Retina (tissue), 1 donor: Measurements from ENCODE around the gene PCDH9.

ENCODE experiments used
- DNase-seq: peaks from one replicate; pipeline ENCODE4 v3.0.0-alpha.2; 2016

Gene PCDH9

GRCh38 chr13:66703597-66703996 lies 526.5 kb downstream of the PCDH9 start:
- no peak for DNase-seq

DNA sequence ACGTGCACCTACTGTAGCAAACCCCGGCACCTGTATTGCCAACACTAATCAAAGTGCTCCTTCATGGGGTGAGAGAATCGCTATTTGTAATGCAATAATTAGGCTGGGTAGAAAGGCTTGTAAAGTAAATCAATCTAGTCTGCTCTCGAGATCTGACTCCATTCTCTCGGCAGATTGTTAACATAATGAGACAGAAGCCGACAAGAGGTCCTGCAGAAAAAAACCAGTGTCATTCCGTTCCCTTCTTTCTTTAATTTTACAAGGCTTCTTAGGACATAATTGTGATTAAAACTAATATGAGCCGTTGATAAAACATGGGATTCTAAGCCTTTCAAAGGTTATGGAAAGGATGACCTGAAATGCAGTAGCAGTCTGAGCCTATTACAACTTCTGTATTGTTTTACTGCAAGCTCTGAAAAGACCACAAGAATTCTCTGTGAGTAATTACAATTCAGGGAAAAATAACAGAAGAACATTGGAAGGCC lies 530.0 kb downstream of the PCDH9 start:
- peak; percentile 34 for DNase-seq

DNA sequence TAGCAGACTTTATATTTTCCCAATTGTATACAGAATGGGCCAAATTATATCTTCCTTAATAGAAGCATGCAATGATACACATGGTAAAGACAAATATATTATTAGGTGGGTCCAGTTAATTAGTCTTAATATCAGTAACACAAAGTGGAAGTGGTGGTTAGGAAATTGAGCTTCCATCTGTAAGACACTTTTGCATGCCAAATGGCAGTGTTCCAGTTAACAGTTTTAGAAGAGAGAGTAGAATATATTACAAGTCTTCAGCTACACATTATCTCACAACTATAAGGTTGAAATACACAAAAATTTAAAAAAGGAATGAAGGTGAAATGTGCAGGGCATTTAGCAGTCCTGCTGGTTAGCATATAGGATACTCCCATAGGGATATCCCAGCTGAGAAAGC lies 536.5 kb downstream of the PCDH9 start:
- DNase-seq = no peak

- DNase-seq = no peak
Measured at GRCh38 chr13:66691149-66691548, 539.0 kb downstream of the PCDH9 start.

DNA sequence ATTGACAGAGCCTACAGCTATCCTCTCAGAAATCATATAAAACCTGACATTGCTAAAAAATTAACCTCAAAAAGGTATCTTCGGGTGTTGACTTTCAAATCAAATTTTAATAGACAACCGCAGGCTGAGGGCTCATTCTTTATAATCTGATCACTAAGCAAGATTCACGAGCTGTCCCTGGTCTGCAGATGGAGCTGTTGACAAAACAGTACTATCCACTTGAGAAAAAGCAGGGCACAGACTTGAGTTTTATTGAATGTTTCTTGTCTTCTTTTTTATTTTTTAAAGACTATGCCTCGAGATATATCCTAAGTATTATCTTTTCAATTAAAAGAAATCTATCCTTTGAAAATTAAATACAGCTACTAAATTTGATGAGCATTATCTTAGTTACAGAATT lies 540.5 kb downstream of the PCDH9 start:
- DNase-seq = peak; percentile 32

GRCh38 chr13:66689037-66689619 lies 541.0 kb downstream of the PCDH9 start:
- peak; percentile 22 for DNase-seq

DNA sequence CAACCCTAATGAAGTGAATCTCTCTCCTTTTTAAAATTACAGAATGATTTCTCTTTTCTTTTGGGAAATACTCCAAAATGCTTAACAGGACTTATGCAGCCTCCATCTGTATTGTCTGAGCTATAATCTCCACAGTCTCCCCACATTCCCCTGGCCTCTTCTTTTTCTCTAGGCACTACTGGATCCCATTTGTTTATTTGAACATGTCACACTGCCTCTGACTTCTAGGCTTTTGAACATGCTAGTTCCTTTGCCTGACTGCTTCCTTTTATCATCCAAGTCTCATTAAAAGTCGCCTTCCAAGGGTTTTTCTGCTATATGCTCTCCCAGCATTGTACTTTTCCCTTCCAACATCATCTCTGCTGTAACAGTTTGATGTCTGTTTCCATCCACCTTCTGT lies 548.7 kb downstream of the PCDH9 start:
- DNase-seq = no peak

GRCh38 chr13:66680031-66680430 lies 550.1 kb downstream of the PCDH9 start:
- no peak for DNase-seq

- no peak for DNase-seq
Measured at GRCh38 chr13:66675620-66676019, 554.5 kb downstream of the PCDH9 start.

DNA sequence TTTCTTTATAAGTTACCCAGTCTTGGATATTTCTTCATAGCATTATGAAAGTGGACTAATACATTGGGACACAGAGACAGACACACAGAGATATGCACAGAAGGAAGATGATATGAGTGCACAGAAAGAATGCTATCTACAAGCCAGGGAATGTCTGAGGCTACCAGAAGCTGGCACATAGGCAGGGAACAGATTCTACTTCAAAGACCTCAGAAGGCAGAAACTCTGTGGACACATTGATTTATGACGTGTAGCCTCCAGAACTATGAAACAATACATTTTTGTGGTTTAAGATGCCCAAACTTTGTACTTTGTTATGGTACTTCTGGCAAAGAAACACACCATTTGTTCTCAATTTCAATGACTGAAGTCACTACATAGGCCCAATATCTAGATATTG lies 556.7 kb downstream of the PCDH9 start:
- no peak for DNase-seq

GRCh38 chr13:66665991-66666390 lies 564.1 kb downstream of the PCDH9 start:
- DNase-seq = peak; percentile 51

GRCh38 chr13:66663711-66664110 lies 566.4 kb downstream of the PCDH9 start:
- no peak for DNase-seq

GRCh38 chr13:66663206-66663605 lies 566.9 kb downstream of the PCDH9 start:
- DNase-seq = no peak

DNA sequence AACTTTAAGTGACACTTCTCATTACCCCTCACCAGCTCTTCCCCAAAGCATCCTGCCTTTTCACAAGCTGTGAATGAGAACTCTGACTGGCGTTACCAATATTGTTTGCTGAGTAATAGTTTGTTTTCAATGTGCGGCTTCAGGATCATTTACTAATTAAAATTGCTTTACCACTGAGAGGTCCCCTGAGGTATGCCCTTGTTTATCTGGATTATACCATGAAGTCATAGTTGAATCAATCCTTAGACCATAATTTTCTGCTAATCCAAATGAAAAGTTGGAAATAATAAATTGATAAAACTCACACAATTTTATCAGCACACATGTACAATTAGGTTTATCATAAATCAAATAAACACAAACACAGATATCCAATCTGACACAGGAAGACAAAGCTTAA lies 568.8 kb downstream of the PCDH9 start:
- DNase-seq = no peak

GRCh38 chr13:66660468-66660813 lies 569.7 kb downstream of the PCDH9 start:
- DNase-seq = no peak

GRCh38 chr13:66659701-66660467 lies 570.3 kb downstream of the PCDH9 start:
- no peak for DNase-seq

GRCh38 chr13:66659286-66659685 lies 570.9 kb downstream of the PCDH9 start:
- no peak for DNase-seq

- no peak for DNase-seq
Measured at GRCh38 chr13:66657165-66657881, 572.8 kb downstream of the PCDH9 start.

- peak; percentile 47 for DNase-seq
Measured at GRCh38 chr13:66655847-66656454, 574.2 kb downstream of the PCDH9 start.

- no peak for DNase-seq
Measured at GRCh38 chr13:66644855-66645460, 585.2 kb downstream of the PCDH9 start.

DNA sequence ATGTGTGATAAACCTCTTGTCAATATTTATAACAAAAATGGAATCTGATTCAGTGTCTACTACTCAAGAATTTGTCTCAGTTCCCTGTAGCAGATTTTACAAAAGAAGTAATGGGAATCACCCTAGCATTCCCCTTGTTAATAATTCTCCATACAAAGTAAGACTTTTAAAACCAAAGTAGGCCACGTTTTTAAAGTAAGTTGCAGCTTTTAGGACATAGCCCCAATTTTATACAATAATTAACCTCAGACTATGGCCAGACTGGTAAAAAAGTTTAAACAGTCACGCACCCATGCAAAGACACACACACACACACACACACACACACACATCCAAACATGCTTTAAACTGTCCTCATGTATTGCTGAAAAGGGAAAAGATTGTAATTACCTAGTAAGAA lies 589.9 kb downstream of the PCDH9 start:
- no peak for DNase-seq

DNA sequence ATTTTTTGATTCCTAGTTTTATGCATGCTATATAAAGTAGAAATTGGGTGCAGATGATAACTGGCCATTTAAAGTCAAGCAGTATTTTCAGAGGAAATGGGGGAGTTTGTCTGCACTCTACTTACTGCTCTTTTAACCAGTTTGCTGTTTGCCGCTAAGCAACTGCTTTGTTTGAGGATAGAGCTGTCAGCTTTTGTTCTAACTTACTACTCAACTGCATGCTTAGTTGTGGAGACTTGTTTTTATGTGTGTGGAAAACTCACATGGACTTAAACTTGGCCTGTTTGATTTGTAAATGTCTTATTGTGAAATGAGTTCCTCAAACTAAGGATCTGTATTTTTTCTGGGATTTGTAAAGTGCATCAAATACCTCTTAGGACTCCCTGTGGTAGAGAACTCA lies 591.1 kb downstream of the PCDH9 start:
- DNase-seq = no peak

DNA sequence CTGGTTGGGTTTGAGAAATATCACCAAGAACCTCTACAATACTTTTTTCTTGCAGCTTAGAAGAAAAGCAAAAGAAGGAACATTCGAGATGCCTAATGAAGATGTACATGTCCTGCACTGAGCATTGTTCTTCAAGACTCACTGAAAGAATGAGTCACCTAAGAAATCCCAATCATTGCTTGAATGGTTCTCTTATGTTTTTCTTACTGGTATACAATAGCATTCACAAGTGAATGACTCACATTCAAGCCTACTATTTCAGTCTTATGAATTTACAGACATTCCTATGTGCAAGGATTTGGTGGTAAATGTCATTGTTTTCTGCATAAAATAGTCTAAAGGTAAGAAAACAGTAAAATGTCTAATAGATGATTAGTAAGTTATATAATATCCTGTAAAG lies 594.6 kb downstream of the PCDH9 start:
- DNase-seq = no peak
